GM18867 (cell line): ENCODE data around the gene OR52K2.
"Not testable (repeated sequence)": the region's sequence is repeated elsewhere in the genome, so short reads cannot be mapped to it uniquely, and the experiment has no call there.

Source experiments
- ATAC-seq: cut with Tn5 transposase; IDR thresholded peaks from one replicate; pipeline ENCODE4 v1.9.1; 2021; ENCODE audit warnings: mild to moderate bottlenecking, moderate library complexity; ENCODE audit not compliant: unreplicated experiment

OR52K2 gene

GRCh38 chr11:4479644-4480043 lies 30.5 kb downstream of the OR52K2 start:
- no peak for ATAC-seq

- ATAC-seq: no peak
These were observed 31.6 kb downstream of the OR52K2 start for GRCh38 chr11:4480577-4481239.

- no peak for ATAC-seq
These were observed 32.1 kb downstream of the OR52K2 start for GRCh38 chr11:4481240-4481582.

GRCh38 chr11:4482445-4482844 lies 33.4 kb downstream of the OR52K2 start, which contains the start of gene OR52K1:
OR52K1 (plus strand) TSS chr11:4482646; CDS start chr11:4488901, 6,255 bp downstream.
- no peak for ATAC-seq

- ATAC-seq: no peak
These were observed 35.2 kb downstream of the OR52K2 start for GRCh38 chr11:4484310-4484709.

- not testable (repeated sequence) for ATAC-seq
These were observed 42.3 kb downstream of the OR52K2 start for GRCh38 chr11:4491405-4491804.

- no peak for ATAC-seq
These were observed 42.9 kb downstream of the OR52K2 start for GRCh38 chr11:4491878-4492606.

- ATAC-seq: no peak
These were observed 44.4 kb downstream of the OR52K2 start for GRCh38 chr11:4493480-4493818.

GRCh38 chr11:4495487-4495886 lies 46.4 kb downstream of the OR52K2 start:
- ATAC-seq: no peak

GRCh38 chr11:4495986-4496385 lies 46.9 kb downstream of the OR52K2 start:
- ATAC-seq: no peak

GRCh38 chr11:4496557-4497248 lies 47.6 kb downstream of the OR52K2 start:
- ATAC-seq: no peak
